GM19463 (cell line): Measurements from ENCODE around the gene HDAC5.
A peak's percentile ranks its signal among the peaks of the same experiment; 100 is the strongest.
"Not testable (repeated sequence)": the region's sequence is repeated elsewhere in the genome, so short reads cannot be mapped to it uniquely, and the experiment has no call there.

Experiments used
- ATAC-seq: cut with Tn5 transposase; IDR thresholded peaks from one replicate; pipeline ENCODE4 v1.9.1; 2021; ENCODE audit warnings: mild to moderate bottlenecking, moderate library complexity; ENCODE audit not compliant: unreplicated experiment

The HDAC5 gene

GRCh38 chr17:44112284-44113280, 10.9 kb downstream of the HDAC5 start:
- no peak for ATAC-seq

- no peak for ATAC-seq
Observed at GRCh38 chr17:44111777-44112176, 11.7 kb downstream of the HDAC5 start.

- peak; percentile 68 for ATAC-seq
Observed at GRCh38 chr17:44110823-44111633, 12.4 kb downstream of the HDAC5 start.

GRCh38 chr17:44110011-44110686, 13.3 kb downstream of the HDAC5 start:
- no peak for ATAC-seq

GRCh38 chr17:44109312-44109630, 14.2 kb downstream of the HDAC5 start:
- no peak for ATAC-seq

- ATAC-seq = no peak
Observed at GRCh38 chr17:44108440-44109311, 14.8 kb downstream of the HDAC5 start.

GRCh38 chr17:44106801-44107200, 16.6 kb downstream of the HDAC5 start:
- no peak for ATAC-seq

- no peak for ATAC-seq
Observed at GRCh38 chr17:44105941-44106340, 17.5 kb downstream of the HDAC5 start.

GRCh38 chr17:44105483-44105882, 18.0 kb downstream of the HDAC5 start:
- no peak for ATAC-seq

- ATAC-seq = no peak
Observed at GRCh38 chr17:44102849-44103622, 20.4 kb downstream of the HDAC5 start.

- ATAC-seq = not testable (repeated sequence)
Observed at GRCh38 chr17:44101858-44102257, 21.6 kb downstream of the HDAC5 start.

- ATAC-seq = no peak
Observed at GRCh38 chr17:44097110-44097958, 26.1 kb downstream of the HDAC5 start.

GRCh38 chr17:44095647-44096496, 27.6 kb downstream of the HDAC5 start:
- ATAC-seq = no peak

GRCh38 chr17:44095388-44095646, 28.1 kb downstream of the HDAC5 start:
- no peak for ATAC-seq

- ATAC-seq = no peak
Observed at GRCh38 chr17:44094701-44095387, 28.6 kb downstream of the HDAC5 start.

GRCh38 chr17:44093231-44093900, 30.1 kb downstream of the HDAC5 start:
- ATAC-seq = no peak

GRCh38 chr17:44092051-44092450, 31.4 kb downstream of the HDAC5 start:
- no peak for ATAC-seq
